GM19463 (cell line): Measurements from ENCODE around the gene FSHR.

ENCODE experiments used
- ATAC-seq: cut with Tn5 transposase; IDR thresholded peaks from one replicate; pipeline ENCODE4 v1.9.1; 2021; ENCODE audit warnings: mild to moderate bottlenecking, moderate library complexity; ENCODE audit not compliant: unreplicated experiment

FSHR gene, protein sequence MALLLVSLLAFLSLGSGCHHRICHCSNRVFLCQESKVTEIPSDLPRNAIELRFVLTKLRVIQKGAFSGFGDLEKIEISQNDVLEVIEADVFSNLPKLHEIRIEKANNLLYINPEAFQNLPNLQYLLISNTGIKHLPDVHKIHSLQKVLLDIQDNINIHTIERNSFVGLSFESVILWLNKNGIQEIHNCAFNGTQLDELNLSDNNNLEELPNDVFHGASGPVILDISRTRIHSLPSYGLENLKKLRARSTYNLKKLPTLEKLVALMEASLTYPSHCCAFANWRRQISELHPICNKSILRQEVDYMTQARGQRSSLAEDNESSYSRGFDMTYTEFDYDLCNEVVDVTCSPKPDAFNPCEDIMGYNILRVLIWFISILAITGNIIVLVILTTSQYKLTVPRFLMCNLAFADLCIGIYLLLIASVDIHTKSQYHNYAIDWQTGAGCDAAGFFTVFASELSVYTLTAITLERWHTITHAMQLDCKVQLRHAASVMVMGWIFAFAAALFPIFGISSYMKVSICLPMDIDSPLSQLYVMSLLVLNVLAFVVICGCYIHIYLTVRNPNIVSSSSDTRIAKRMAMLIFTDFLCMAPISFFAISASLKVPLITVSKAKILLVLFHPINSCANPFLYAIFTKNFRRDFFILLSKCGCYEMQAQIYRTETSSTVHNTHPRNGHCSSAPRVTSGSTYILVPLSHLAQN

DNA sequence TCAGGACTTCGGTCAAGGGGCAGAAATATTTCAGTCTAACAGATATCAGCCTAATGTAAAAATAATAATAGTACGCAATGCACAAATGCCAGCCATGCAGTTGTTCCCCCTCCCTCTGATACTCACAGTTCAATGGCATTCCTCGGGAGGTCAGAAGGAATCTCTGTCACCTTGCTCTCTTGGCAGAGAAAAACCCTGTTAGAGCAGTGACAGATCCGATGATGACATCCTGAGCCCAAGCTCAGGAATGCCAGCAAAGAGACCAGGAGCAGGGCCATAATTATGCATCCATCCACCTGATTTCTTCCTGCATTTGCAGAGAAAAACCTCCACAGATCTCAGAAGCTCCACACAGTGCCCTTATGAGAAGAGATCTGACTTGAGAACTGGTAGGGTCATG lies at the start of gene FSHR:
Gene FSHR (minus strand): TSS at position 376 of the 400 bp plus-strand sequence. CDS start 98 bp downstream, at position 278.
- ATAC-seq: no peak

DNA sequence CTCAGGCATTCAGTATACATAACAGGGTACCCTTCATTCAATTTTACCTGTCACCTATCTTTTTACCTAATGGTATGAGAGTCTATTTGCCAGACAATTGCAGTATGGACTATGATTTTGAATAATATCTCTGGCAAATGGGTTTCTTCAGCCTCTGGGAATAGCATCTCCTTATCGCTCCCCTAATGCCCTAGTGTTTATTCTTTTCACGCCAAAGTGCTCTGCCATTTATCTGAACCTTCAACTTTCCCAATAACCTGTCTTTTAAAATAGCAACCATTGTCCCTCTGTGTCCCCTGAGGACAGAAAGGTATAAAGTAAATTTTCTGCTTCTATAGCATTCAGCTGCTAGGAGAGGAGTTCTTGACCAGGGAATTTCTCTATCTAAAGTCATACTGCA lies 45.0 kb upstream of the FSHR start:
- no peak for ATAC-seq

DNA sequence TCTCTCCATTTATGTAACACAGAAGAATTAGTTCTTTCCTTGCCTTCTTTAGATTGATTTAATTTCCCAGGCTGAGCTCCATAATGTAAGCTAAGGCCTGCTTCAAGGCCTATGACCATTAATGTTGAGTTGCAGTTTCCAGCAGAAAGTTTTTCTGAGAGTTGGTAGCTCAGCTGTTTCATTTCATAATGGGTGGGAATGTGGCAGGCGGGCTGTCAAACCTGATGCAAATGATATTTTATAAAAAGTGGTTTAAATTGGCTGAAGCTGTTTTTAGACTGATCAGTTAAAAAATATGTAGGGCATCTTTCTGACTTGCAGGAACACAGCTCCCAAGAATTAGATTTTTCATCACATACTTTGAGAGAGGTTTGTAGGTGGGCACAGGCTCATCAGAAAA lies 40.4 kb upstream of the FSHR start:
- ATAC-seq: no peak

DNA sequence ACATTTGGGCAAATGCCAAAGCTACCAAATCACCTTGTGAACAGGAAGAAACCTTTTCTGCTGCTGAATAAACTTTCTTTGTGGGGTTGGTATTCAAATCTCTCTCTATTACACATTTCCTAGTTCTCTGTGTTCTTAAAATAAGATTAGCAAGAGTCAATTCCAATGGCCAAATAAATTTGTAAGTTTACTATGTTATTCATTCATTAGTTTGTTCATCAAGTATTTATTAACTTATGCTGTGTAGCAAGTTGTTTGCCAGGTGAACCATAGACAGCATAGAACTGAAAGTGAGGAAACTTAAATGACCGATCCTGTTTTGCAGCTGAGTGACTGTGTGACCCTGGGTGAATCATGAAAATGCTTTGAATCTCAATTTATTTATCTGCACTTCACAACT lies 37.7 kb upstream of the FSHR start:
- ATAC-seq: no peak

DNA sequence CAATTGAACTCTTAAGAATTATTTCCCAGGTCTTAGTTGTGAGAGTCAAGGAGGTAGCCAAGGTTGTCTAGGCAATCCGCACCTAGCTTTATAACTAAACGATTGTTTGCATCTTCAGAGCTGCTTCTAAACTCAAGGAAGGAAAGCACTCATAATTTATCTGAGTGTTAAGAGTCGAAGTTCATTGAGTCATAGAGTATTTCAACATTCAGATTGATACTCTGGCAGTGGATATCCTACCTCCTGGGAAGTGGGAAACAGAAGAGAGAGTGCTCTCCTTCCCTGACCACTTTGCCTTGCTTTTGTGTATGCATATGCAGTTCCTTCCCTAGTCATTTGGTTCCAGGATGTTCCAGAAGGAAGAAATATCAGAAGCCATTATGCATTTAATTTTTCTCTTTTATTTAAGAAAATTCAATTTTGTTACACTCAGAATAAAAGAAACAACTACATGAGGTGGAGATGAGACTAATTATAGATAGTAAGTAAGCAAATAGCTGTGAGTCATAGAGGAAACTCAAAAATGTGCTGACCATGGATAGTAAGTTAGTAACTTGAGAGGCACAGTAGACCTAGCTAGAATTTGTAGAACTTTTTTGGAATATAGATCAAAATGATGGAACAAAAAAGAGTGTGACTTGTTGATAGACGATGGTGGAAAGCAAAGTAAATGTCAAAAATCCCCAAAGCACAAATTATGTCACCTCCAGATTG lies 35.4 kb upstream of the FSHR start:
- ATAC-seq: no peak

DNA sequence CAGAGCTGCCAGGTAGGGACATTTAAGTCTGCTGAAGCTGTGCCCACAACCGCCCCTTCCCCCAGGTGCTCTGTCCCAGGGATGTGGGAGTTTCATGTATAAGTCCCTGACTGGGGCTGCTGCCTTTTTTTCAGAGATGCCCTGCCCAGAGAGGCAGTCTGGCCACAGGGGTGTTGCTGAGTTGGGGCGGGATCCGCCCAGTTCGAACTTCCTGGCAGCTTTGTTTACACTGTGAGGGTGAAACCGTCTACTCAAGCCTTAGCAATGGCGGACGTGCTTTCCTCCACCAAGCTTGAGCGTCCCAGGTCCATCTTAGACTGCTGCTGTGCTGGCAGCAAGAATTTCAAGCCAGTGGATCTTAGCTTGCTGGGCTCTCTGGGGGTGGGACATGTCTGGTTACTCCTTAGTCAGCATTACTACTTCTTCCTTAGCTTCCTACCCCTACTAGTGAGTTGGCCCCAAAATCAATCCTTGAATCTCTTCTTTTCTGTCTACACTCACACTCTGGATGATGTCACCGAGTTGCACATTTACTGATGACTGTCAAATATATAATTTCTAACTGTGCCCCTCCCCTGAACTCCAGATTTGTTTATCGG lies 31.8 kb upstream of the FSHR start:
- no peak for ATAC-seq

DNA sequence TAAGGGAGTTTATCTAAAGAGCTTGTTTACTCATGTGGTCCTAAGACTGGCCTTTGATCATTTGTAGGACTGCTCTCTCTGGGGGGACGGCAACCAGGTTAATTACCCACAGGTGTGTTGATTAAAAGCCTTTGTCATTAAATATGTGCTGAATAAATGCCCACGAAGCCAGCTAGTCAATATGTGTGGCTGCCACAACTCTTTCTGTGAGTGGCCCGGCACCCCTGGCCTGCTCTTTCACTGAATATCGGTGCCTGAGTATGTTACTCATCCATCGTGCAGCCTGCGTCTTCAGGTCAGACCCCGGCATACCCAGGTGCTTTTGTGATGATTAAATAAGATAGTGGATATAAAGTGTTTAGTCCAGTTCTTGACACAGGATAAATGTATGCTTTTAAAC lies 24.3 kb upstream of the FSHR start:
- no peak for ATAC-seq

DNA sequence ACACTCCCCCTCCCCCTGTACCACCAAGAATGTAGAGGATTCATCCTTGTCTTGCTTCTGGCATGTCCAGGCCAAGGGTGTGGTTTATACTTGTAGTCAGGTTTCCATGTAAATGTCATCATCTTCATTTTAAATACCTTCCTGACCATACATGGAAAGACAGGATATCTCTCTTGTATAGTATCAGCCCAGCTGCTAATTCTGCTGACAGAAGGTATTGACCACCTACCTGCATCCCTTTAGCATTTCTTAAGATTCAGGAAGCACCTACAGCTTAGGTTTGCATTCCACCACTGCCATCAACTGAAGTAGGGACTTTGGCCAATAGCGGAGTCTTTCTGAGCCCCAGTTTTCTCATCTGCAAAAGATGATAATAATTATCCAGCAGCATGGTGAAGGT lies 22.9 kb upstream of the FSHR start:
- ATAC-seq: no peak

DNA sequence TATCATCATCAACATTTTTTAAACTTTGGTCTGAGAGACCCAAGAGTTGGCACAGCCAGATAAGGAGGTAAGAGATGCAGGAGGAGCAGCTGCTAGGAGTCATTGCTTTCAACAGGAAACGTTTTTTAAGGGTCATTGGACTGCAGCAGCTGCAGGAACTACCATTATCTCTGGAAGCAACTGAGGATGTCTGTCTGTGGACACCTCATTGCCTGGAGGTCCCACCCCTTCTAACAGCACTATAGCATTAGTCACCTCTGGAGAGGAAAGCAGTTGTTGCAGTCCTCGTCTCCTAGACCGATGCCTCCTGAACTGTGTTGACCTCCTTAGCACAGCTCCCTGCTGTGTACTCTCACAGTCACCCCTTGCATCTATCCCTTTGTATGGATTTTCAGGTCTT lies 21.5 kb upstream of the FSHR start:
- ATAC-seq: no peak

DNA sequence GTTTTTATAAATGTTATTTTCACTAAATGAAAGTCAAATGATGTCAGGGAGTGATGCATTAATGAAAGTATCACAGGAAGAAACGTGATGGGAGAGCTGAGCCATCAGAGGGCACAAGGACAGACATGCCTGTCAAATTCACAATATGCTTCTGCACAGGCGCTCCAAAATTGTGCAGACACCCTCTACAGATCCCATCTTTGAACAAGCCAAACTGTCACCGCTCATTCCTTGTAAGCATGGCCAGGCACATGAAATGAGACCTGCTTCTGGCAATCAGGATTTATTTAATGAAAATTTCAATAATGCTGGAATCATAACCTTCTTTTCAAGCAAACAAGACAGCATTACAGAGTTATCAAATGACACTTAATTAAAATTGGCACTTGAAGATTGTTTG lies 20.4 kb upstream of the FSHR start:
- no peak for ATAC-seq

DNA sequence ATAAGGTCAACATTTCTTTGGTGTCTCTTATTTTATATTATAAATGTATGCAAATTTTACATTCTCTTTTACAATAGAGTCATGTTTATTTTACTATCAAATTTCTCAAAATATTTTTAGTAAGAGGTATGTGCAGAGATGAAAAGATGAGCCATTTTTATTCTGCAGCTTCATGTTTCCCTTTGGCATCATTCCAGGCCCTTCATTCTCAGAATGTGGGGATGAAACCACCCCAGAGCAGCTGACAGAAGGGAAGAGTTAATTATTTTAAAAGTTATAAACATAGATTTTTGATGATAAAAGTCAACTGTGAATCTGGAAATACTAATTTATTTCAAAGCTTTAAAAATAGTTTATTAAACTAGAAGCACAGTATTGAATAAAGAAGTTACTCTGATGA lies 12.8 kb upstream of the FSHR start:
- no peak for ATAC-seq

DNA sequence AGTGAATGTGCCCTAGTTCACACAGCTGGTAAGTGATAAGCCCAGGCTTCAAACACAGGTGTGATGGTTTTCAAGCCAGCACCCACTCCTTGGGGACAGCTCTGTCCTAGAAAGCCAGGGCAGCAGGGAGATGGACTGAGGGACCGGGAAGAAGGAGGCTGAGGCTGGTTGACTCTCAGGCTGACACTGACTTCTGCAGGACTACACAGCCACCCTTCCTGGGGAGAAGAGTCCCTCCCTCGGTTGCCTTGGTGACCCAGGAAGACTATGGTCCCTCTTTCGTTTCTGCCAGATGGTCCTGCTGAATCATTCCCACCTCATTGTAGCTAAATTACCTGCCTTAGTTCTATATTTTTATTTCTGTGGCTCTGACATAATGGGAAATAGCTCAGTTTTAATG lies 11.3 kb upstream of the FSHR start:
- no peak for ATAC-seq

DNA sequence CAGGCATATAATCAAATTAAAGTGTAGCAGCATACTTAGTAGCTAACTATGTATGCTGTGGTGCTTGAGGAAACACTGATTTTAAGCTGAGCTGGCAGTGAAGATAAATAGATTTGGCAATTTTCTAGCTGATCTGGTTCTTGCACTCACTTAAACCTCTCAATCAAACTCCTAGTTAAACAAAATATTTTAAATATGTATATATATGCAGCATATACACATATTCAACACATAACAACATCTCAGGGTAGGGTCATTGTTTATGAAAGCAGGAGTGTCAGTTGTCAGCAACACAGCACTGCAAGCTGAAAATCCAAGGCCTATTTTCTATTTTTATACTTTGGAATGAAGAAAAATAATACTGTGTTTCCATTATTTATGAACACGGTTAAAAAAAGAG lies 10.4 kb upstream of the FSHR start:
- ATAC-seq: no peak

DNA sequence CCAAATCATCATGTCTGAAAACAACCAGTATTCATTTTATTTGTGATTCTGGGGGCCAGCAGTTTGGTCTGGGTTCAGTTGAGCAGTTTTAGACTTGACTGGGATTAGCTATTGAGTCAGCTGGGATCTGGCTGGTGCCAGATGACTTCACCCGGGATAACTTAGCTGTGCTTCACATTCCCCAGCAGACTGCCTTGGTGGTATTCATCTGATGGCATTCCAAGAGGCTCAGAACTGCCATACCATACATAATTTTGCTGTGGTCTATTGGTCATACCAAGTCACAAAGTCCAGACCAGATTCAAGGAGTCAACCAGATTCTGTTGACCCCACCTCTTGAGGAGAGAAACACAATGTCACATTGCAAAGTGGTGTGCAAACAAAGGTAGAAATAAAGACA lies 7.8 kb upstream of the FSHR start:
- ATAC-seq: no peak

DNA sequence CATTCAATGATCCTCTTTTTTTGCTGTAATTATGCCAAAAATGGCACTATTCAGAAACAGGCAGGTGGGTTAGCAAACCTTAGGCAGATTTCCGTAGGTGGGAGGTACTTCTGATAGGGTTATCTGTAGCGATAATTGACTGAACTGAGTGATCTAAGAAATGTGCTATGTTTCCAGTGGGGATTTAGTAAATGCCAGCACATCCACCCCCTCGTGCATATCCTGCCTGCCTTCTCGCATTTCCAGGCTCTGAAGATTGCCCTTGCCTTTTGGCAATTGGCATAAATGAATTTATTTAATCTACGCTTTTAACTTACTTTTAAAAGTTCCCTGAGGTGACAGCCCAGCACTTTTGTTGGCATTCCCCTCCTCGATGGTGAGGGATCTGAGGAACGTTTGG lies 576 bp upstream of the FSHR start:
- no peak for ATAC-seq

DNA sequence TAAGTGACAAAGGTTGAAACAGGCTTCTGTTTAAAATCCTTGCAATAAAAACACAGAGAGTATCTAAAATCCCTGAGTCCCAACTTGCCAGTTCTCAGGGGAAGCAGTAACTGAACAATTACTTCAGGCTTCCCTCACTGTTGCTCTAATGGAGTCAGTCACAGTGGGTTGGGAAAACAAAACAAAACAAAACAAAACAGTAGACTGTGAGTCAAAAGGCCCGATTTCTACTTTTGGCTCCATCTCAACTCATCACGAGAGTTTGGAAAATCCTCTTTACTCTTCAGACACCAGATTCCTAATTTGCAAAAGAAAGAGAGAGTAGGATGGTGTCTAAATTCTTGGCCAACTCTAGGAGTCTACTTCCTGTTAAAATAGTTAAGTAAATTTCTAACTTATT lies 1.1 kb downstream of the FSHR start:
- no peak for ATAC-seq

DNA sequence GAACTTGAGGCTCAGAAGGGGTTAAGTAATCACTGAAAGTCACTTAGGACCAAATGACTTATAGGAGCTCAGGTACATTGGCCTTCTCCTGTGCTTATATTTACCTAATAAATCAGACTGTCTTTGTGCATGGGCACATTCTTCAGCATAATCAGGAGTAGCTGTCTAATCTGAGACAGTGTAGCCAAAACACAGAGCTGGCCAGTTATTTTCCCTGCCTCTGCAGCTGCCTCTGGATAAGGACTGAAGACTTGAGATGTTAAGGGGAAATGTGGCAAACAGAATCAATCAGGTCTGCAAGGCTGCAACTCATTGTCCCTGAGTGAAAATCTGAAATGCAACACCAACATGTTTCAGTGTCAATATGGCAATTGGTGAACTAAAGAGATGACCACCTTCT lies 1.5 kb downstream of the FSHR start:
- no peak for ATAC-seq

DNA sequence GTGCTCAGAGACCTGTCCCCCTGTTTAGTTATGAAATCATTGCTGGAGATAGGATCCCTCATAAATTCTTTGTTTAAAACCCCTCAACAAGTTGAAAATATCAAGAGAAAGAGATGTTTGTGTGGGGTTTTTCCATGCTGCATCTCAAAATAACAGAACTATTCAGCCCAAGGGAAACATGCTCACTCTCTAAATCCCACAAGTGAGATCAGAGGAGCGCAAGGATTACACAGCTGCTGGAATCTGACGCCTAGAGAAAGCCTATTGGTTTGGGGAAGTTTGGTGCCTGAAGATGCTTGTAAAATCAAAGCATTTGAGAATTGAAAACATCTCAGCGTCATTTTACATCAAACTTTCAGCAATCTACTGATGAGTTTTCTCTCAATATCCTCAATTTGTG lies 7.9 kb downstream of the FSHR start:
- no peak for ATAC-seq

DNA sequence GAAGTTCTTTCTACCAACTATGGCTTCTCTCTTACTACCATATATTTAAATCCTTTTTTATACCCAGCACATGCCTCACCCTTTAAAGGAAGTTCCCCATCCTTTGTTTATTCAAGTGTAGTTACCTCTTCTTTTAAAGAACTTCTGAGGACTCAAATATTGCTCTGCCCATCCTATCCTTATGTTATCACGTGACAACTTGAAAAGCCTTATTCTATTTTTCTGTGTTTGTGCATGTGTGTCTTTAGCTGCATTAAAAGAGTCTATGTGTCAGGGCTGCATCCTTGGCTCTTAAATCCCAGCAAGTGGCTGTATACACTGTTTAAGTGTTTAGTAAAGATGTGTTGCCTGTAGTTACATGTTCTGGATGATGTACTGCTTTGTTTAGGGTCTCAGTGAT lies 22.5 kb downstream of the FSHR start:
- no peak for ATAC-seq

DNA sequence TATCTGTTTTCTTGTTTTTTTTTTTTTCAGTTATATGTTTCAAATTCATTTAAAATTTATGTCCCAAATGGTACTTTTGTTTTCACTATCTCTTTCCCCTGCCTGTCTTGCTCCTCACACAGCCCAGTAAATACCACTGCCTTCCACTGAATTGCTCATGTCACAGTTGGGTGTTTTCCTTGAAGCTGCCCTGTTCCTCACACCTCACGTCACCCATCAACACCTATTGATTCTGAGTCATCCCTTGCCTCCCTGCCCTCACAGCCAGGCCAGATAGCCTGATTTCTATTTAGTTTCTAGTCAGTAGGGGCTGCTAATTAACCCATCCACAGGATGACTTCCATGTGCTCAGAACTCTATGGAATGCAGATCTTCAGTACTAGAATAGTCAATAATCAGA lies 25.3 kb downstream of the FSHR start:
- ATAC-seq: peak; percentile 100

DNA sequence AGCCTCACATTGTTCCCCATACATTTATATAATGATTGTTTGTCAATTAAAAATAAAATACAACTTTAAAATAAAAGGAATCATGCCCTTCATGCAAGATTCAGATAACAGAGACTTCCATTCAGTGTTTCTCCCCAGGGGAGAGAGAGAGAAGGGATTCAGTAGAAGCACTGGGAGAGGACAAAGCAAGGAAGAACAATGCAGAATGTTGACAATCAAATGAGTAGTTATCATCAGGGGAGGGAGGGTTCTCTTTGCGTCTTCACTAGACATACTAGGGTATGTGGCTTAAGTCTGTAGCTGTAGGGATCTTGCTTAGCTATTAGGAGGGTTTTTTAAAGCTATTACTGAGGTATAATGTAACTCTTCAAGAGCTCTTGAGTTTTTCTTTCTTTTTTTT lies 30.7 kb downstream of the FSHR start:
- ATAC-seq: no peak

DNA sequence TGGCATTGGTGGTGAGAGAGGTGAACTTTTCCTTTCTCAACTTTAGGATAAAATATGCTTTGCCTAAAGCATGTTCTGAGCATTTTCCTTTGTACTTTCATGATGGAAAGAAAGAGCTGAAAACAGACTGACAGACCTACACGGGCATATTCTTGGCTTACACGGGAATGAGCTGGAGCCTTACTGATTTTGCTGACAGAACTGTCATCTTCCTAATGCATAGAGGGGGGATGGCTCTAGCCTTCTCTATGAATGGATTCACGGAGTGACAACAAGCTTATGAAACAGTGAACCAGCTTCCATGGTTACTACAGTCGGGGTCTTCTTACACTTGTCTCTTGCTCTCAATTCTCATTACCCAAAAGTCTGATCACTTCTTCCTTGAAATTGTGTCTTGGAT lies 32.2 kb downstream of the FSHR start:
- no peak for ATAC-seq
